B cell (primary cell): Measurements from ENCODE around the gene RAI14. TPM values are rescaled to one million over a fixed set of nuclear protein-coding genes. Genes with fewer than 3 reads are reported as not detected.

Source experiments
- ATAC-seq: fragments of 200-7000 bp; cut with Tn5 transposase; one replicate; pipeline ENCODE4 v1.10.0; 2021; ENCODE audit warnings: low read depth, mild to moderate bottlenecking, moderate number of reproducible peaks, moderate library complexity
- CTCF ChIA-PET: fragments of 350-600 bp; sonication (Branson Sonifier 250); formaldehyde crosslinking; loops from one replicate; lab custom pipeline; 2021; ENCODE audit warnings: antibody characterized with exemption, inconsistent platforms; lab: Charles Lee
- POLR2A ChIA-PET: fragments of 350-600 bp; sonication (Branson Sonifier 250); formaldehyde crosslinking; loops from one replicate; lab custom pipeline; 2021; ENCODE audit warnings: antibody characterized with exemption; lab: Charles Lee
- DNase-seq: peaks from one replicate; pipeline ENCODE4 v3.0.0; 2013
- H2AFZ ChIP-seq: 2 replicates; pipeline ENCODE4 v1.6.1; 2012; ENCODE audit warnings: mild to moderate bottlenecking, low read depth, low read length; ENCODE audit not compliant: insufficient read depth, poor library complexity, severe bottlenecking
- H3K27ac ChIP-seq, 2 donors: 1 replicate in 1 of 2; 2 replicates in 1 of 2; pipeline ENCODE4 v1.5.1; 2012 to 2013; ENCODE audit warnings: low read length in 2 of 2, mild to moderate bottlenecking in 2 of 2, moderate library complexity in 1 of 2
- H3K27me3 ChIP-seq, 4 experiments: fragments of 200-600 bp in 1 of 4; sonication (generic) in 1 of 4; replicated peaks in 1 of 4; 1 replicate in 2 of 4; 2 replicates in 2 of 4; pipeline versions ENCODE4 v1.6.1 to v1.7.0; 2013 to 2016; ENCODE audit warnings: low read length in 3 of 4, mild to moderate bottlenecking in 2 of 4, mixed read lengths in 1 of 4, moderate library complexity in 1 of 4; ENCODE audit not compliant: insufficient read depth in 4 of 4, control insufficient read depth in 3 of 4; ENCODE audit errors: control extremely low read depth in 1 of 4
- H3K36me3 ChIP-seq, 2 experiments: replicated peaks in 1 of 2; 1 replicate in 1 of 2; 2 replicates in 1 of 2; pipeline versions ENCODE4 v1.6.1 to v1.7.1; 2013; ENCODE audit warnings: low read length in 1 of 2; ENCODE audit not compliant: insufficient read depth in 2 of 2, control insufficient read depth in 1 of 2; ENCODE audit errors: control extremely low read depth in 1 of 2, extremely low read depth in 1 of 2
- H3K4me1 ChIP-seq, 2 donors: fragments of 200-600 bp in 1 of 2; sonication (generic) in 1 of 2; 1 replicate in 1 of 2; 2 replicates in 1 of 2; pipeline versions ENCODE4 v1.5.1 to v1.6.1; 2013 to 2017; ENCODE audit warnings: low read length in 2 of 2; ENCODE audit not compliant: control insufficient read depth in 2 of 2, insufficient read depth in 2 of 2
- H3K4me2 ChIP-seq: replicated peaks from 2 replicates; pipeline ENCODE3; 2012; ENCODE audit warnings: mild to moderate bottlenecking, low read depth, low read length; ENCODE audit not compliant: poor library complexity, severe bottlenecking
- H3K4me3 ChIP-seq, 5 experiments: fragments of 200-600 bp in 1 of 5; sonication (generic) in 1 of 5; 1 replicate in 3 of 5; 2 replicates in 2 of 5; pipeline versions ENCODE4 v1.5.1 to v1.7.0; 2011 to 2016; ENCODE audit warnings: low read length in 4 of 5, mild to moderate bottlenecking in 4 of 5, low read depth in 2 of 5, control low read depth in 1 of 5, moderate library complexity in 1 of 5; ENCODE audit not compliant: insufficient read depth in 1 of 5; ENCODE audit errors: control extremely low read depth in 1 of 5, extremely low read depth in 1 of 5
- H3K79me2 ChIP-seq: fragments of 200-600 bp; sonication (generic); one replicate; pipeline ENCODE4 v1.6.0; 2016; ENCODE audit warnings: low read length; ENCODE audit not compliant: control insufficient read depth, insufficient read depth
- H3K9ac ChIP-seq: fragments of 200-600 bp; sonication (generic); 2 replicates; pipeline ENCODE4 v1.6.1; 2017; ENCODE audit warnings: mild to moderate bottlenecking, low read length, moderate library complexity
- H3K9me3 ChIP-seq, 3 donors: one replicate each; pipeline versions ENCODE4 v1.6.1 to v1.7.1; 2013; ENCODE audit warnings: low read length in 2 of 3; ENCODE audit not compliant: control insufficient read depth in 2 of 3, insufficient read depth in 1 of 3; ENCODE audit errors: control extremely low read depth in 1 of 3
- H4K20me1 ChIP-seq: 2 replicates; pipeline ENCODE4 v1.6.0; 2012; ENCODE audit warnings: mild to moderate bottlenecking, low read length; ENCODE audit not compliant: insufficient read depth, control insufficient read depth, poor library complexity, severe bottlenecking
- H3K27ac Mint-ChIP-seq: one replicate; pipeline ENCODE4 v1.8.0; 2021; ENCODE audit warnings: mixed read lengths
- H3K27me3 Mint-ChIP-seq: one replicate; pipeline ENCODE4 v1.8.0; 2021; ENCODE audit warnings: mixed read lengths
- H3K4me1 Mint-ChIP-seq: one replicate; pipeline ENCODE4 v1.8.0; 2021; ENCODE audit warnings: mixed read lengths
- H3K4me3 Mint-ChIP-seq: one replicate; pipeline ENCODE4 v1.8.0; 2021; ENCODE audit warnings: mixed read lengths
- H3K9me3 Mint-ChIP-seq: one replicate; pipeline ENCODE4 v1.8.0; 2022; ENCODE audit warnings: mixed read lengths; ENCODE audit not compliant: insufficient read depth
- CTCF ChIP-seq: fragments of 200-600 bp; IDR thresholded peaks from one replicate; pipeline ENCODE4 v1.8.0; 2022; ENCODE audit warnings: antibody characterized with exemption, mild to moderate bottlenecking
- EZH2 ChIP-seq: IDR thresholded peaks from 2 replicates; pipeline ENCODE4 v1.6.1; 2012; ENCODE audit warnings: borderline replicate concordance, low read depth, mild to moderate bottlenecking, moderate library complexity, low read length; ENCODE audit not compliant: insufficient read depth, poor library complexity, severe bottlenecking
- WGBS: methylation state at CpG from one replicate; pipeline ENCODE4 v1.1.5; 2013; ENCODE audit warnings: missing lambda C conversion rate; ENCODE audit not compliant: insufficient coverage; 5-methylcytosine and 5-hydroxymethylcytosine counted together
- intact Hi-C: fragments of 100-400 bp; cut with micrococcal nuclease; formaldehyde crosslinking; loops from one replicate; pipeline ENCODE4 v1.10.0; 2022
- polyA plus RNA-seq: library from polyadenylated mRNA; depleted of rRNA; stranded (reverse); fragments of >200 nt; gene quantifications from 2 replicates; pipeline ENCODE4 v1.2.3, GENCODE V29; 2012
- total RNA-seq, 2 donors: library from RNA; stranded (reverse); fragments of 120-200 nt in 1 of 2; gene quantifications; 1 replicate in 1 of 2; 2 replicates in 1 of 2; pipeline versions ENCODE4 v1.2.3 to v1.2.4, GENCODE V29; 2013 to 2022

The RAI14 gene
- total and polyA plus RNA-seq, 2 donors (not counting 1 experiment from before 2014, with no cell fraction given), result 0.55 to 1.9 TPM

DNA sequence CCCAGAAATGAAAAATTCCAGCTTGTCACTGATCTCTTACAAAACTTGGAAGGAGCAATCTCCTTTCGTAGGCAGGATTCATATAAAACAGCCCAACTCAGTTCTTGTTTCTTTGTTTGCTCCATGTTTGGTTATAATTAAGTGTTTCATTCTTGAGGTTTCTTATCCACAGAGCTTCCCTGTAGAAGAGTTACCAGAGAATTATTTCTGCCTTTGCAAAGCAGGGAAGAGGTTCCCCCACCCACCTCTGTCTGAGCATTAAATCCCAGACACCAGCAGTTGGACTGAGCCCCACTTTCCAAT lies 34.1 kb upstream of the RAI14 start:
- no peaks in the 10 kb centered on the region for H3K9me3 Mint-ChIP-seq
- Histone ChIP-seq H3K79me2 (no peaks in the 10 kb centered on the region), H3K9ac (no peak overlapping the region), H3K4me1 (no peaks in the 10 kb centered on the region), H3K9me3 (no peaks in the 10 kb centered on the region), H3K27me3 (no peaks in the 10 kb centered on the region), H3K4me2 (no peak overlapping the region), H3K4me3 (no peak overlapping the region), H3K36me3 (no peaks in the 10 kb centered on the region), H2AFZ (no peak overlapping the region), H4K20me1 (no peaks in the 10 kb centered on the region), H3K27ac (no peak overlapping the region)
- ChIA-PET POLR2A (no interaction called here), CTCF (no interaction called here)
- ATAC-seq (no peak), DNase-seq (no peak)
- H3K27ac Mint-ChIP-seq, result no peak overlapping the region
- intact Hi-C loops, result no loop called here
- no peak overlapping the region for H3K4me3 Mint-ChIP-seq
- peaks cover 3% of the 10 kb centered on the region for H3K27me3 Mint-ChIP-seq
- TF ChIP-seq EZH2 (no peak), CTCF (no peak)
- H3K4me1 Mint-ChIP-seq, result no peaks in the 10 kb centered on the region
- WGBS, result no CpG with 5 or more reads among the region's 1 CpG

DNA sequence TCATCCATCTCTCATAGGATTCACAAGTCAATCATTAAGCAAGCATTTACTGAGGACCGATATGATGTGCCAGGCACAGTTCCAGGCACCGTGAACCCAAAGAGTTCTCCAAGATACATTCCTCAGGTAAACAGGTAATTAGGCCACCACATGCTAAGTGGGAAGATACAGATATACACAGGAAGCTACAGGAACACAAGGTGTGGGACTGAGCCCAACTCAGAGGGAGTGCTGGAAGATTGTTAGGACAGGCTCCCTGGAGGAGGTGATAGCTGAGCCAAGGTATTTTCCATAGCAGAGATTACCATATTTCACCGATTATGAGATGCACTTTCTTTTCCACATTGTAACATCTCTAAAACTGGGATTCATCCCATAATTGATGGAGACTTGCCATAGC lies 31.4 kb upstream of the RAI14 start:
- Histone ChIP-seq H3K4me1 (no peaks in the 10 kb centered on the region), H3K4me2 (no peak overlapping the region), H3K36me3 (no peaks in the 10 kb centered on the region), H2AFZ (no peak overlapping the region), H3K27me3 (no peaks in the 10 kb centered on the region), H3K27ac (no peak overlapping the region), H3K4me3 (no peak overlapping the region), H3K9ac (no peak overlapping the region), H3K79me2 (no peaks in the 10 kb centered on the region), H3K9me3 (no peaks in the 10 kb centered on the region), H4K20me1 (no peaks in the 10 kb centered on the region)
- POLR2A ChIA-PET, result no interaction called here
- no peaks in the 10 kb centered on the region for H3K4me1 Mint-ChIP-seq
- WGBS, result no CpG with 5 or more reads among the region's 3 CpGs
- CTCF ChIA-PET, result no interaction called here
- intact Hi-C loops, result no loop called here
- H3K9me3 Mint-ChIP-seq, result no peaks in the 10 kb centered on the region
- H3K4me3 Mint-ChIP-seq, result no peak overlapping the region
- TF ChIP-seq EZH2, result no peak
- ATAC-seq (no peak), DNase-seq (no peak)
- H3K27me3 Mint-ChIP-seq, result peaks cover 3% of the 10 kb centered on the region
- no peak overlapping the region for H3K27ac Mint-ChIP-seq
